WI38 (cell line): Measurements from ENCODE around the gene CCL19.

Experiments
- H3K4me3 ChIP-seq: 2 replicates; pipeline ENCODE4 v1.5.1; 2011; ENCODE audit warnings: low read depth, mild to moderate bottlenecking, control low read depth, low read length
- CTCF ChIP-seq: IDR thresholded peaks from 2 replicates; pipeline ENCODE4 v1.5.1; 2012; ENCODE audit warnings: low read depth, mild to moderate bottlenecking, control low read depth, low read length

The CCL19 gene

GRCh38 chr9:34691936-34692315 lies 850 bp upstream of the CCL19 start:
- TF ChIP-seq CTCF, result no peak
- no peak overlapping the region for H3K4me3 ChIP-seq

GRCh38 chr9:34689512-34689911 lies 1.6 kb downstream of the CCL19 start:
- TF ChIP-seq CTCF, result no peak
- no peak overlapping the region for H3K4me3 ChIP-seq

DNA sequence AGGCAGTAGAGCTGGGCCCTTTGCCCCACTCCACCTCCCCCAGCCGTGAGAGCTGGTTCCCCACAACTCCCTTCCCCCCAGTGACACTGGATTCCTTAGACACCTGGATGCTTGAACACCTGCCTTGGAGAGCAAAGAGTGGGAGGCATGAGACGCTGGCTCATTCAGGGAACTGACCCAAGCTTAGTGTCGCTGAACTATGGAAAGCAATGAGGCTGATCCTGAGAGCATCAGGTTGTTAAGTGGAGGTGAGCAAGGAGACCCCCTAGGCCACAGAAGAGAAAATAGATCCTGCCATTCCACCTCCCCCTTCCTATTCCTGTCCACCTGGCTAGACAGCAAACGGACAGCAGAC lies 2.0 kb downstream of the CCL19 start:
- no peak overlapping the region for H3K4me3 ChIP-seq
- TF ChIP-seq CTCF, result no peak

- TF ChIP-seq CTCF, result no peak
- H3K4me3 ChIP-seq, result no peak overlapping the region
Measured at GRCh38 chr9:34688329-34689115, 2.6 kb downstream of the CCL19 start.

GRCh38 chr9:34687276-34688030 lies 3.6 kb downstream of the CCL19 start:
- TF ChIP-seq CTCF, result no peak
- no peak overlapping the region for H3K4me3 ChIP-seq

DNA sequence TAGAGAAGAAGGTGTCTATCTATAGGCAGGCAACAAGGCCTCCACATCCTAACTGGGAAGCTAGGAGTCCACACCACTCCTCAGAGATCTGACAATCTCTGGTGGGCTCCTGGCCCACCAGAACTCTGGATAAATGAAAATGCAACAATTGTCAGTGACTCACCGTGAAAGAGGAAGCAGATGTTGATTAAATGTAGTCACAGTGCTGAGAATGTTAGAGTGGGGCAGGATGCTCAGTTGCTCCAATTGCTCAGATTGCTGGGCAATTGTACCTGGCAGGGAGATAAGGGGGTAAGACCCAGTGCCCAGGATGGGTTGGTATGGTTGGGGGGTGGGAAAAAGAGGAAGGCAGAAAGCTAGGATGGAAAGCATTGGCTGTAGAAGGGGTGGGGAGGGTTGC lies 4.3 kb downstream of the CCL19 start:
- TF ChIP-seq CTCF, result no peak
- H3K4me3 ChIP-seq, result no peak overlapping the region

DNA sequence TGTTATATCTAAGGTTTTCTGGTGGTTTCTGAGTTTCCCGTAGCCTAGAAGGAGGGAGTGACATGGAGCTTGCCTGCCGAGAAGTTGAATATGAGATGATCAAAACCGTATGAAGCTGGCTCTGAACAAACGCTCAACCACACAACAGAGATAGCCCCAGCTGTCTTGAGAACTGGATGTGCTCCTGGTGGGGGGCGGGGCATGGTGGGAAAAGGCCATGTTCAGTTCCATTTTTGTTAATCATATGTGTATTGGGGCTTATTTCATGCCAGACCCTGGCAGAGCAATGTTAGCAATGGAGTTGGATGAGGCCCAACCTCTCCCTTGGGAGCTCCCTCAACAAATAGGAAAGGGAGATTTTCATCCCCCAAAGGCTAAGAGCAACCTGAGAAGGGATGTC lies 4.8 kb downstream of the CCL19 start:
- no peak for TF ChIP-seq CTCF
- no peak overlapping the region for H3K4me3 ChIP-seq
